Measurements from ENCODE around the gene PHLDB3.
"Not testable (repeated sequence)": the region's sequence is repeated elsewhere in the genome, so short reads cannot be mapped to it uniquely, and the experiment has no call there.

Gene PHLDB3

DNA sequence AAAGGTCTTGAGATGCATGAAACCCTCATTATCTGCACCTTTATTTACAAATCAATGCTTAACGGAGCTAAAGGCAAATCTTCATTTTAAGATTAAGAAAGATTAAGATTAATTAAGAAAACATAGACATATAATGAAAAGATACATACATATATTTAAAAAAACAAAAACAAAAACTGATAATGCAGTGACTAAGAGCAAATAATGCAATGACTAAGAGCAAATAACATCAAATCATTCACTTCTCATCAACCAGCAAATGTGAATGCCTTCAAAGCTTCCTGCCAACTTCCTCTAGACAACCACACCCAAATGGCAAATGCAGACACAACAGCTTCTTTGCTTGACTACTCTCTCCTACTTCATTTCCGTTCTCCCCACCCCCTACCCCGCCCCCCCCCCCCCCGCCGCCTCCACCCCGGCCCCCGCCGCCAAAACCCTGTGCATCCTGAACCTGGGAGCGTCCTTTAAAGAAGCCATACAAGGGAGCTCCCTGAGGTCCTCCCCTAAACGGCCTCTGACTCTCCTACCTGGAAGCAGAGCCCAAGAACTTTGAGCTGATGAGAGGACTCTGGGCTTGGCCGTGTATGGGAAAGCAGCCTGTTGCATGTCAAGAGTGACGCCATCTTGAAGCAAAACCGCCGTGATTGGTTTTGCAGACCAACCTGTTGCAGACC lies 65.4 kb downstream of the PHLDB3 start:
- DNase-seq: no peak

DNA sequence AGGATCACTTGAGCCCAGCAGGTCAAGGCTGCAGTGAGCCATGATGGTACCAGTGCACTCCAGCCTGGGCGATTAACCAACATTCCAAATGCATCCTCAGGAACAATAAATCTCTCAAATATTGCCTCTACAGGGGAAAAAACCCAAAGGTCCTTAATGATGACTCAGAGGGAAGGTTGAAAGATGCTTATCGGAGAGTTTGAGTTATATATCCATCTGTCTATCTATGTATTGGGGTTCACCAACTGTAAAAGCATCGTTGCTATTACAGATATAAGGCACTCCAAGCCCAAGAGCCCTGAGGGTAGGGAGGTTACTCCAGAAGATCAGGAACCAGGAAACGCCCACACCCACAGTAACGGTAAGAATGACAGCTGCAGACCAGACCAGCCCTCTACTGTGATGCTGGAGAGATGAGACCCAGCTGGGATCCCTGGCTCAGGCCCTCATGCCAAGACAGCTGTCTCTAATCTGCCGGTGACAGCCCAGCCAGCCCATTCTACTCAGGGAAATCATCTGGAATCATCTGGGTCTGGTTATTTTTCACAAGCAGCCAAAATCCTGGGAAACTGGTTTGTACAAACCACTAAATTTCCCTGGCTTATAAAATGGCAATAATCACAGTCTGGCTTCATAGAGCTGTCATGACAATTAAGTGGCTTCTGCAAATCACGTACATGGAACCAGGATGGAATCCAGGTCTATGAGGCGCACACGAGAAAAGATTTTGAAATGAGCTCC lies 66.1 kb downstream of the PHLDB3 start:
- peak; percentile 87 for DNase-seq

DNA sequence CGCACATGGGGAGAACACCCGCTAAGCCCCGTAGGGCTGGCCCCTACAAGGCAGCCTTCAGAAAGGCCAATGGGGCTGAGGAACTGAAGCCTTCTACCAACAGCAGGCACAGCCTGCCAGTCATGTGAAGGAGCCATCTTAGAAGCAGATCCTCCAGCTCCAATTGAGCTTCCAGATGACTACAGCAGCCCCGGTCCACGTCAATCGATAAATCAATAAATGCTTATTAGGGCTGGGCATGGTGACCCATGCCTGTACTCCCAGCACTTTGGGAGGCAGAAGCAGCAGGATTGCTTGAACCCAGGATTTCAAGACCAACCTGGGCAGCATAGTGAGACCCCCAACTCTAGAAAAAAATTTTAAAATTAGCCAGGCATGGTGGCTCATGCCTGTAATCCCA lies 66.8 kb downstream of the PHLDB3 start:
- no peak for DNase-seq

DNA sequence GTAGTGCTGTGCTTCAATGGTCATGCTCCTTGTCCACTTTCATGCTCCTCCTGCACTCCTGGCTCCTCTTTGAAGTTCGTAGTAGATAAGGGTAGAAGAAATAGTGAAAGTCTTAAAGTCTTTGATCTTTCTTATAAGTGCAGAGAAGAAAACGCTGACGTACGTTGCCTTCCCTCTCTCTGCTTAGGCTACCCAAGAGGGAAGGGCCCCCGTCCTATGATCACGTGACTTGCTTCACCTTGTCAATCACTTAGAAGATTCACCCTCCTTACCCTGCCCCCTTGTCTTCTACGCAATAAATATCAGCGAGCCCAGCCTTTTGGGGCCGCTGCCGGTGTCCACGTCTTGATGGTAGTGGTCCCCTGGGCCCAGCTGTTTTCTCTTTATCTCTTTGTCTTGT lies 67.3 kb downstream of the PHLDB3 start:
- DNase-seq: not testable (repeated sequence)

DNA sequence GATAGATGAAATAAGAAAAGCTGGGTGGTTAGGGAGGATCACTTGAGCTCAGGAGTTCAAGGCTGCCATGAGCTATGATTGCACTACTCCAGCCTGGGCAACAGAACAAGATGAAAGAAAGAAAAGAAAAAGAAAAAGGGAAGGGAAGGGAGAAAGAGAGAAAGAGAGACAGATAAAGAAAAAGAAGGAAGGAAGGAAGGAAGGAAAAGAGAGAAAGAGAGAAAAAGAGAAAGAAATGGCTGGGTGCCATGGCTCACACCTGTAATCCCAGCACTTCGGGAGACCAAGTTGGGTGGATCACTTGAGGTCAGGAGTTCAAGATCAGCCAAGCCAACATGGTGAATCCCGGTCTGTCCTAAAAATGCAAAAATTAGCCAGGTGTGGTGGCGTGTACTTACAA lies 68.8 kb downstream of the PHLDB3 start:
- DNase-seq: no peak

DNA sequence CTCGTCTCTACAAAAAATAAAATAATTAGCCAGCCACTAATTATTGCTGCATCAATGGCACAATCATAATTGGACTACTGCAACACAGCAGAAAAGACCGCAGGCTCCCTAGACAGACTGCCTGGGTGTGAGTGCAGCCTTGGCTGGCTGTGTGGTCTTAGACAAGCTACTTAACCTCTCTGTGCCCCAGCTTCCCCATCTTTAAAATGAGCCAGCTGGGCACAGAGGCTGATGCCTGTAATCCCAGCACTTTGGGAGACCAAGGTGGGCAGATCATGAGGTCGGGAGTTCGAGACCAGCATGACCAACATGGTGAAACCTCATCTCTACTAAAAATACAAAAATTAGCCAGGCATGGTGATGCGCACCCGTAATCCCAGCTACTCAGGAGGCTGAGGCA lies 70.9 kb downstream of the PHLDB3 start:
- DNase-seq: no peak

DNA sequence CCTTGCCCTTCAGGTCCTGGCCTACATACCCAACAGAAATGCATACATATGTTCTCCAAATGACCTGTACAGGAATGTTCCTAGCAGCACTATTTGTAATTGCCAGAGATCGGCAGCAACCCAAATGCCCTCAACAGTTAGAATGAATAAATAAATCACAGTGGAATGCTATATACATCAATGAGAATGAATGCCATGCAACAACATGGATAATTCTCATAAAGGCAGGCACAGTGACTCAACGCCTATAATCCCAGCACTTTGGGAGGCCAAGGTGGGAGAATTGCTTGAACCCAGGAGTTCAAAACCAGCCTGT lies 71.2 kb downstream of the PHLDB3 start:
- DNase-seq: no peak

DNA sequence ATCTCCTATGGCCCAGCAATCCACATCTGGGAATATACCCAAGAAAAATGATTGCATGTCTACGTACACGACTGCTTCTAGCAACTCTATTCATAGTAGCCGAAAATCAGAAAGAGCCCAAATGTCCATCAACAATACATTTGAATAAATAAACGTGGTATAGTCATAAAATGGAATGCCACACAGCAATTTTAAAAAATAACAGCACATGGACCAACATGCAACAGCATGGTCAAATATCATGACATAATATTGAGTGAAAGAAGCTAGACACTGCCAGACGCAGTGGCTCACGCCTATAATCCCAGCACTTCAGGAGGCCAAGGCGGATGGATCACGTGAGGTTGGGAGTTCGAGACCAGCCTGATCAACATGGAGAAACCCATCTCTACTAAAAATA lies 73.6 kb downstream of the PHLDB3 start:
- no peak for DNase-seq

DNA sequence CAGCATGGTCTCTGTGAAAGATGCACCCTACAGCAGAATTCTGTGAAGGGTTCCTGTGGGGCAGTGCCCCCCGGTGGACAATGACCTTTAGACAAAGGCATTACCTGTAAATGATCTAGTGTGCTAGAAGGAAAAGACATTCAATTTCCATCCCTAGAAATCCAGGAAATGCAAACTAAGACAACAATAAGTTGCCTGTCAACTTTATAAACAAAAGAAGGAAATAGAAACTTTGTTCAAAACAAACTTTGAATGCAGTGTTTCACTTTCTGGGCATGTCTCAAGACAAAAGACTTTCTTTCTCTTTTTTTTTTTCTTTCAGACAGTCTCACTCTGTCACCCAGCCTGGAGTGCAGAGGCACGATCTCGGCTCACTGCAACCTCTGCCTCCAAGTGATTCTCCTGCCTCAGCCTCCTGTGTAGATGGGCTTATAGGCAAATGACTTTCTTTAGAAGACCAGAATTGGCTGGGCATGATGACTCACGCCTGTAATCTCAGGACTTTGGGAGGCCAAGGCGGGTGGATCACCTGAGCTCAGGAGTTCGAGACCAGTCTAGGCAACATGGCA lies 74.3 kb downstream of the PHLDB3 start:
- no peak for DNase-seq

DNA sequence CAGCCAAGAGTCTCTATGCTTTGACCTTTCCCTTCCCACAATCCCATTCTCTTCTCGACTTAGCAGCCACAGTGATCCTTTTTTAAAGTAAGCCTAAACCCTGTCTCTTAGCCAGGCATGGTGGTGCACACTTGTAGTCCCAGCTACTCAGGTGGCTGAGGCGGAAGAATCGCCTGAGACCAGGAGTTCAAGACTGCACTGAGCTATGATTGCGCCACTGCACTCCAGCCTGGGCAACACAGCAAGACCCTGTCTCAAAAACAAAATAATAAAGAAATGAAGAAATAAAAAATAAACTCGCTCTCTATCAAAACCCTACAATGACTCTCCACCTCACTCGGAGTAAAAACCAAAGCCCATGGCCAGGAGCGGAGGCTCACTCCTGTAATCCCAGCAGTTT lies 75.2 kb downstream of the PHLDB3 start:
- DNase-seq: no peak

DNA sequence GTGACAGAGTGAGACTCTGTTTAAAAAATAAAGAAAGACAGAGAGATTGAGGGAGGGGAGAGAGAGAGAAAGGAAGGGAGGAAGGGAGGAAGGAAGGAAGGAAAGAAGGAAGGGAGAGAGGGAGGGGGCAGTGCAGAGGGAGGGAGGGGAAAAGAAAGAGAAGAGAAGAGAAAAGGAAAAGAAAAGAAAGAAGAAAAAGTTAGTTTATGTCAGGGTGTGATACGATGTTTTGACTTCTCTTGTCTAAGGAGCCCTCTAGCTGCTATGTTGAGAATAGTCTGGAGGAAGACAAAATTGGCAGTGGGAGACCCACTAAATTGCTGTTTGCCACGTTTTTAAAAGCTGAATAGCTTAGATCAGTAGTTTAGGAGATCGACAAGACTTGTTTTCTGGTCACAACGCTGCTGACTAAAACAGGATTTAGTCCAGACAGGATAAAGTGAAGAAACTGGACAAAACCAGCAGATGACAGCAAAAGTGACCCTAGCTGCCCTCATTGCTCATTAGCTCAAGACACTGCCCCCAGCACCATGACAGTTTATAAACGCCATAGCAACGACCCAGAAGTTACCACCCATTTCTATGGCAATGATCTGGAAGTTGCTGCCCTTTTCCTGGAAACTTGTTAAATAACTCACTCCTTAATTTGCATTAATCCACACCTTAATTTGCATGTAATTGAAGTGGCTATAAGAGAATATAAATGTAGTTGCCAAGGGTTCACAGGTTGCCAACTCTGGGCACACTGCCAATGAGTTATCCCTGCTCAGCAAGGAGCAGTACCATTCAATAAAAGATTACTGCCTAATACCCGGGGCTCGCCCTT lies 78.8 kb downstream of the PHLDB3 start:
- no peak for DNase-seq

All from eye (tissue), 1 donor.